ENCODE data around the gene ADCY2. TPM values are rescaled to one million over a fixed set of nuclear protein-coding genes. Genes with fewer than 3 reads are reported as not detected.

The ADCY2 gene
- total and polyA plus RNA-seq, 2 of the 13 experiments (the other 11 are each of a cell fraction or from before 2014, with no cell fraction given) = not detected

- Histone ChIP-seq H3K27ac (ENCODE audit: extremely low read length, insufficient read depth, low read length) (no peak overlapping the region), H3K9me3 (ENCODE audit: low read length) (peaks cover 8% of the 10 kb centered on the region; the same call in 1 of the 2 replicates), H3K79me2 (ENCODE audit: insufficient read depth, low read length) (no peaks in the 10 kb centered on the region), H3K4me3 (replicated peaks in 1 of 3; ENCODE audit: insufficient read depth in 1 of 3, low read depth in 2 of 3, low read length in 3 of 3) (no peak overlapping the region), H3K4me2 (ENCODE audit: low read depth, low read length) (no peak overlapping the region), H3K9ac (ENCODE audit: insufficient read depth, low read depth, low read length) (no peak overlapping the region), H3K4me1 (ENCODE audit: insufficient read depth, low read length) (no peaks in the 10 kb centered on the region), H2AFZ (ENCODE audit: low read length) (no peak overlapping the region), H3K36me3 (replicated peaks in 1 of 2; ENCODE audit: control insufficient read depth in 1 of 2, insufficient read depth in 2 of 2, low read length in 2 of 2) (no peaks in the 10 kb centered on the region), H4K20me1 (ENCODE audit: insufficient read depth, low read length) (no peaks in the 10 kb centered on the region), H3K27me3 (ENCODE audit: control insufficient read depth in 1 of 2, insufficient read depth in 2 of 2, low read length in 2 of 2) (no peaks in the 10 kb centered on the region; a peak in 1 of 5 replicates)
- no TSS peak for BruUV-seq (replicated peaks)
- CTCF ChIA-PET (ENCODE audit: low intra/inter-chr PET ratio, low total read pairs) = no interaction called here
- intact Hi-C loops (cut with micrococcal nuclease; ENCODE audit: unreplicated experiment) = no loop called here
- no peak for FAIRE-seq
- POLR2A ChIA-PET = no interaction called here
- WGBS (ENCODE audit: low lambda C conversion rate) = 0% methylated on average over 1 of the region's 1 CpG
- in situ Hi-C loops (cut with HindIII; ENCODE audit: extremely low pct_ligation_motif_present, low pct_unique_long_range_greater_than_20kb) = no loop called here
- ATAC-seq = no peak
- no peak for DNase-seq (ENCODE audit: low spot score)
- TF ChIP-seq LRRFIP1 (CRISPR knock-in tag; conservative IDR thresholded peaks at IDR 0.05) = no peak
- no peak for TF ChIP-seq ZNF383 (CRISPR knock-in tag; IDR thresholded peaks at IDR 0.05; ENCODE audit: borderline replicate concordance)
- no peak for TF ChIP-seq ARNTL (CRISPR knock-in tag; IDR thresholded peaks at IDR 0.05)
- TF ChIP-seq SAFB2 (CRISPR knock-in tag; IDR thresholded peaks at IDR 0.05; ENCODE audit: borderline replicate concordance, low read depth) = no peak
- TF ChIP-seq ZNF121 (CRISPR knock-in tag; IDR thresholded peaks at IDR 0.05) = no peak
- TF ChIP-seq ELF1 (CRISPR knock-in tag; IDR thresholded peaks at IDR 0.05) = no peak
- no peak for TF ChIP-seq NFKBIZ (CRISPR knock-in tag; IDR thresholded peaks at IDR 0.05)
- TF ChIP-seq MXD3 (CRISPR knock-in tag; IDR thresholded peaks at IDR 0.05) = no peak
- no peak for TF ChIP-seq ZNF274 (CRISPR knock-in tag; IDR thresholded peaks at IDR 0.05)
- no peak for TF ChIP-seq ZNF124 (CRISPR knock-in tag; IDR thresholded peaks at IDR 0.05)
- no peak for TF ChIP-seq EEA1 (CRISPR knock-in tag; IDR thresholded peaks at IDR 0.05; ENCODE audit: borderline replicate concordance)
- TF ChIP-seq CERS6 (CRISPR knock-in tag; IDR thresholded peaks at IDR 0.05) = no peak
- TF ChIP-seq ZFP36 (IDR thresholded peaks at IDR 0.05; ENCODE audit: borderline replicate concordance, low read depth, low read length, partially characterized antibody) = no peak
- TF ChIP-seq MTERF4 (CRISPR knock-in tag; IDR thresholded peaks at IDR 0.05) = no peak
- TF ChIP-seq IRF1 (CRISPR knock-in tag; IDR thresholded peaks at IDR 0.05; ENCODE audit: low read depth) = no peak
- TF ChIP-seq HNF1B (CRISPR knock-in tag; IDR thresholded peaks at IDR 0.05) = no peak
- TF ChIP-seq ZNF225 (CRISPR knock-in tag; IDR thresholded peaks at IDR 0.05) = no peak
- TF ChIP-seq KAT7 (CRISPR knock-in tag; IDR thresholded peaks at IDR 0.05; ENCODE audit: borderline replicate concordance) = no peak
- no peak for TF ChIP-seq ARID2 (CRISPR knock-in tag; IDR thresholded peaks at IDR 0.05; ENCODE audit: borderline replicate concordance)
These were observed 82.5 kb downstream of the ADCY2 start for GRCh38 chr5:7478459-7478858.
